Measurements from ENCODE around the gene CTBP1. TPM values are rescaled to one million over a fixed set of nuclear protein-coding genes. Genes with fewer than 3 reads are reported as not detected.

The CTBP1 gene
- polyA plus RNA-seq, 3 donors = 21.3 to 226 (median 42.1) TPM

DNA sequence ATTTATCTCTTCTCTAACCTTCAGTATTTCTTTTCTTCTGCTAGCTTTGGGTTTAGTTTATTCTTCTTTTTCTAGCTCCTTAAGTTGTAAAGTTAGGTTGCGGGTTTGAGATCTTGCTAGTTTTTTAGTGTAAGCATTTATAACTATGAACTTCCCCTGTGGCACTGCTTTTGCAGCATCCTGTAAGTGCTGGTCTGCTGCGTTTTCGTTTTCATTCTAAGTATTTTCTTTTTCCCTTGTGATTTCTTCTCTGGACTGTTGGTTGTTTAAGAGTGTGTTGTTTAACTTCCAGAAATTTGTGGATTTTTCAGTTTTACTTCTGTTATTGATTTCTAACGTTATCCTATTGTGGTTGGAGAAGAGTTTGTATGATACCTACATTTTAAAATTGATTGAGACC lies 11.0 kb upstream of the CTBP1 start:
- no peaks in the 10 kb centered on the region for H4K20me1 ChIP-seq (ENCODE audit: insufficient read depth, low read length)
- TF ChIP-seq CTCF (IDR thresholded peaks at IDR 0.05) = no peak
- no peak overlapping the region for H2AFZ ChIP-seq (ENCODE audit: insufficient read depth, low read depth, low read length, poor library complexity, severe bottlenecking)
- DNase-seq = no peak
- peaks cover 32 to 63% (median 42%) of the 10 kb centered on the region in 7 donors for H3K9me3 Mint-ChIP-seq
- no peak overlapping the region for H3K4me2 ChIP-seq (replicated peaks; ENCODE audit: extremely low read depth, low read length, poor library complexity, severe bottlenecking)
- H3K79me2 ChIP-seq (ENCODE audit: insufficient read depth, low read length) = no peaks in the 10 kb centered on the region
- H3K9me3 ChIP-seq (replicated peaks in 1 of 2; ENCODE audit: control insufficient read depth in 1 of 2, insufficient read depth in 1 of 2, low read length in 2 of 2) = peaks cover 32 to 34% of the 10 kb centered on the region in 2 donors
- H3K4me3 Mint-ChIP-seq = no peak overlapping the region
- intact Hi-C loops (cut with micrococcal nuclease) = no loop called here
- H3K4me1 ChIP-seq (ENCODE audit: control insufficient read depth in 1 of 2, insufficient read depth in 2 of 2, low read length in 2 of 2) = no peaks in the 10 kb centered on the region
- no peaks in the 10 kb centered on the region for H3K4me1 Mint-ChIP-seq
- no peaks in the 10 kb centered on the region for H3K36me3 ChIP-seq (replicated peaks in 1 of 2; ENCODE audit: control insufficient read depth in 1 of 2, insufficient read depth in 2 of 2, low read length in 2 of 2)
- peaks cover 0 to 5% (median 2%) of the 10 kb centered on the region in 3 donors for H3K27me3 Mint-ChIP-seq (ENCODE audit: low read depth in 3 of 3)
- no peak overlapping the region for H3K27ac Mint-ChIP-seq
- H3K27me3 ChIP-seq (ENCODE audit: control insufficient read depth in 2 of 2, insufficient read depth in 2 of 2, low read length in 2 of 2) = no peaks in the 10 kb centered on the region
- no peak overlapping the region for H3K4me3 ChIP-seq (replicated peaks in 1 of 3; ENCODE audit: low read depth in 2 of 3, low read length in 3 of 3)
- no peak overlapping the region for H3K9ac ChIP-seq (ENCODE audit: insufficient read depth, low read length, poor library complexity, severe bottlenecking)
- 88% methylated on average over 1 of the region's 4 CpGs for WGBS (ENCODE audit: insufficient coverage)
- no peak overlapping the region for H3K27ac ChIP-seq (ENCODE audit: low read depth in 1 of 2, low read length in 2 of 2)
- H3K36me3 Mint-ChIP-seq = peaks cover 1 to 2% of the 10 kb centered on the region in 2 donors

- H4K20me1 ChIP-seq (ENCODE audit: insufficient read depth, low read length) = no peaks in the 10 kb centered on the region
- no peak overlapping the region for H2AFZ ChIP-seq (ENCODE audit: insufficient read depth, low read depth, low read length, poor library complexity, severe bottlenecking)
- H3K4me1 ChIP-seq (ENCODE audit: control insufficient read depth in 1 of 2, insufficient read depth in 2 of 2, low read length in 2 of 2) = no peaks in the 10 kb centered on the region
- no peaks in the 10 kb centered on the region for H3K36me3 ChIP-seq (replicated peaks in 1 of 2; ENCODE audit: control insufficient read depth in 1 of 2, insufficient read depth in 2 of 2, low read length in 2 of 2)
- TF ChIP-seq CTCF (IDR thresholded peaks at IDR 0.05) = no peak
- no peak overlapping the region for H3K4me3 ChIP-seq (replicated peaks in 1 of 3; ENCODE audit: low read depth in 2 of 3, low read length in 3 of 3)
- DNase-seq = no peak
- H3K9ac ChIP-seq (ENCODE audit: insufficient read depth, low read length, poor library complexity, severe bottlenecking) = no peak overlapping the region
- Mint-ChIP-seq H3K9me3 (peaks cover 42 to 70% (median 54%) of the 10 kb centered on the region in 7 donors), H3K4me1 (no peaks in the 10 kb centered on the region), H3K4me3 (no peak overlapping the region), H3K27ac (no peak overlapping the region), H3K36me3 (peaks cover 0 to 1% of the 10 kb centered on the region in 2 donors), H3K27me3 (ENCODE audit: low read depth in 3 of 3) (peaks cover 0 to 5% (median 4%) of the 10 kb centered on the region in 3 donors)
- intact Hi-C loops (cut with micrococcal nuclease) = no loop called here
- H3K27me3 ChIP-seq (ENCODE audit: control insufficient read depth in 2 of 2, insufficient read depth in 2 of 2, low read length in 2 of 2) = no peaks in the 10 kb centered on the region
- no peak overlapping the region for H3K4me2 ChIP-seq (replicated peaks; ENCODE audit: extremely low read depth, low read length, poor library complexity, severe bottlenecking)
- peaks cover 43 to 49% of the 10 kb centered on the region in 2 donors for H3K9me3 ChIP-seq (replicated peaks in 1 of 2; ENCODE audit: control insufficient read depth in 1 of 2, insufficient read depth in 1 of 2, low read length in 2 of 2)
- 70% methylated on average over 2 of the region's 2 CpGs for WGBS (ENCODE audit: insufficient coverage)
- H3K27ac ChIP-seq (ENCODE audit: low read depth in 1 of 2, low read length in 2 of 2) = no peak overlapping the region
- H3K79me2 ChIP-seq (ENCODE audit: insufficient read depth, low read length) = no peaks in the 10 kb centered on the region
Observed at GRCh38 chr4:1258457-1258856, 9.5 kb upstream of the CTBP1 start.
